NCI-H1436 (cell line): ENCODE measurements around the gene DOHH.

Source experiments
- DNase-seq: peaks from one replicate; lab custom pipeline; 2025; lab: John Stamatoyannopoulos, UW

The DOHH gene

DNA sequence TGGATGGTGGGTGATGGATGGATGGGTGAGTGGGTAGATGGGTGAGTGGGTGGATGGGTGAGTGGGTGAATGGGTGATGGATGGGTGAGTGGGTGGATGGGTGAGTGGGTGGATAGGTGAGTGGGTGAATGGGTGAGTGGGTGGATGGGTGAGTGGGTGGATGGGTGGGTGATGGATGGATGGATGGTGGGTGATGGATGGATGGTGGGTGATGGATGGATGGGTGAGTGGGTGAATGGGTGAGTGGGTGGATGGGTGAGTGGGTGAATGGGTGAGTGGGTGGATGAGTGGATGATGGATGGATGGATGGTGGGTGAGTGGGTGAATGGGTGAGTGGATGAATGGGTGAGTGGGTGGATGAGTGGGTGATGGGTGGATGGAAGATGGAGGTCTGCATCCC, 23.0 kb downstream of the DOHH start:
- DNase-seq, result no peak

GRCh38 chr19:3476830-3477229, 23.6 kb downstream of the DOHH start:
- no peak for DNase-seq

DNA sequence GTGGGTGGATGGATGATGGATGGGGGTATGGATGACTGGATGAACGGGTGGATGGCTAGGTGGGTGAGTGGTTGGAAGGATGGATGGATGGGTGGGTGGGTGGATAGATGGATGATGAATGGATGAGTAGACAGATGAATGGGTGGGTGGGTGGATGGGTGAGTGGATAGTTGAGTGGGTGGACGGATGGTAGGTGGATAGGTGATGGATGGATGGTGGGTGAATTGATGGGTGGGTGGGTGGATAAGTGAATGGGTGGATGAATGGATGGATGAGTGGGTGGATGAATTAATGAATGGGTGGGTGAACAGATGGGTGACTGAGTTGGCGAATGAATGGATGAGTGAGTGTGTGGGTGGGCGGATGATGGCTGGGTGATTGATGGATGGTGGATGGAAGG, 25.0 kb downstream of the DOHH start:
- DNase-seq, result no peak

DNA sequence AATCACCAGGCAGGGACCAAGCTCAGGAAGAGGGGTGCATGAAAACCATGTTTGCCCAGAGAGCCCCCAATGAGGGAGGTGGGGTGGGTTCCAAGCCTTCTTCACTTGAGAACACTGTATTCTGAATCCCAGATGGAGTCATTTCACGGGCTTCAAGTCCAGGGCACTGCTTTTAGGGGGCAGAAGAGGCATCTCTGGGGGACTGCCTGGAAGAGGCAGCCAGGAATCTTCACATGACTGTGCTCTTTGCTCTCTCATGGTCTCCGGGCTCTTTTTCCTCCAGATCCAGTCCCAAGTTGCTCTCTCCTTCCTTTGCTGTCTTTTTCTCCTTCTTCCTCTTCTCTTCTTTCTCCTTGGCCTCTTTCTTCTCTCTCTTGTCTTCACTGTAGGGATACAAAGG, 25.9 kb downstream of the DOHH start:
- DNase-seq, result no peak

GRCh38 chr19:3474010-3474409, 26.5 kb downstream of the DOHH start:
- DNase-seq, result no peak

GRCh38 chr19:3471954-3472655, 28.4 kb downstream of the DOHH start:
- DNase-seq, result no peak

DNA sequence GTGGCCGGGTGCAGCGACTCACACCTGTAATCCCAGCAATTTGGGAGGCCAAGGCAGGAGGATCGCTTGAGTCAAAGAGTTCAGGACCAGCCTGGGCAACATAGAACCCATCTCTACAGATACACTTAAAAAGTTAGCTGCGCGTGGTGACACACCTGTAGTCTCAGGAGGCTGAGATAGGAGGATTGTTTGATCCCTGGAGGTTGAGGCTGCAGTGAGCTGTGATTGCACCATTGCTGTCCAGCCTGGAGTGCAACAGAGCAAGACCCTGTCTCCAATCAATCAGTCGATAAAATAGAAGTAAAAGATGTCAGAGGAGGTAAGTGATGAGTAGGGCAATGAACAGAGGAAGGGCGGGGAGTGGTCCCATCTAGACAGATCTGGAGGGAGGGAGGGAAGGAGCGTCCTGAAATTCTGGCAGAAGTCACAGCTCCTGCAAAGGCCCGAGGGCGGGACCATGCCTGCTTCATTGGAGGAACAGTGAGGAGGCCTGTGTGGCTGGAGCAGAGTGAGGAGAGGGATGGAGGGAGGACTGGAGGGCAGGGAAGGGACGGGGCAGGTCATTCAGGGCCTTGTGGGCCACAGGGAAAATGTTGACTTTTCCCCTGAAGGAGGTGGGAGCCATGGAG, 29.9 kb downstream of the DOHH start:
- no peak for DNase-seq

DNA sequence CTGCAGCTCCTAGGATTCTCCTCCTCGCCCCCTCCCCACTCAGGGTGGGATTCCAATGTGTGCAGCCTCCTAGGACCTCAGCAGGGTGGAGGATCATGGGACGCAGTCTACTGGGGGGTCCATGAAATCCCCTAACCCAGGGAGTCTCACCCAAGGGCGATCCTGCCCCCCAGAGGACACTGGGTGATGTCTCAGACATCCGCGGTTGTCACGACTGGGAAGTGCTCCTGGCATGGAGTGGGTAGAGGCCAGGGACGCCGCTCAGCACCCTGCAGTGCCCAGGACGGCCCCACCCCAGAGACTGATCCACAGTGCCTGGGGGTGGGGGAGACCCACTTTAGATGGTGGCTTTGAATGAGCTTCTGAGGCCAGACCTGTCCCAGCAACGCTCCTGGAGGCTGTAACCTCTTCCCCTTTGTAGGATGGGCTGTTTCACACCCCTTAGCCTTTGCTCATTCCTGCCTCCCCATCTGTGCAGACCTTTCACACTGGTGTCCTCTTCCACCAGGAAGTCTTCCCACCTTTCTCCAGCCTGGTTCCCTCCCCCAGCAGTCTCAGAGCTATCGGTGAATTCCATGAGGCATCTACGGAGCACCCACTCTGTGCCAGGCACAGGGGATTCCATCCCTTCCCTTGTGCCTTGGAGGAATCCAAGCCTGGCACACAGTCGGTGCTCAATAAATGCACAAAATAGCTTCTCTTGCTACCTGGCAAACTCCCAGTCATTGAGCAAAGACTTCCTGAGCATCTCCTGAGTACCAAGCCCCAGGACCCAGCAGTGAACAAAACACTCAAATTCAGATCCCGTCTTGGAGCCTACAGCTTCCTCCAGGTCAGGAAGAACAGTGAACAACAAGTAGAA, 30.6 kb downstream of the DOHH start:
- no peak for DNase-seq

- DNase-seq, result no peak
Observed at GRCh38 chr19:3468211-3468610, 32.3 kb downstream of the DOHH start.

DNA sequence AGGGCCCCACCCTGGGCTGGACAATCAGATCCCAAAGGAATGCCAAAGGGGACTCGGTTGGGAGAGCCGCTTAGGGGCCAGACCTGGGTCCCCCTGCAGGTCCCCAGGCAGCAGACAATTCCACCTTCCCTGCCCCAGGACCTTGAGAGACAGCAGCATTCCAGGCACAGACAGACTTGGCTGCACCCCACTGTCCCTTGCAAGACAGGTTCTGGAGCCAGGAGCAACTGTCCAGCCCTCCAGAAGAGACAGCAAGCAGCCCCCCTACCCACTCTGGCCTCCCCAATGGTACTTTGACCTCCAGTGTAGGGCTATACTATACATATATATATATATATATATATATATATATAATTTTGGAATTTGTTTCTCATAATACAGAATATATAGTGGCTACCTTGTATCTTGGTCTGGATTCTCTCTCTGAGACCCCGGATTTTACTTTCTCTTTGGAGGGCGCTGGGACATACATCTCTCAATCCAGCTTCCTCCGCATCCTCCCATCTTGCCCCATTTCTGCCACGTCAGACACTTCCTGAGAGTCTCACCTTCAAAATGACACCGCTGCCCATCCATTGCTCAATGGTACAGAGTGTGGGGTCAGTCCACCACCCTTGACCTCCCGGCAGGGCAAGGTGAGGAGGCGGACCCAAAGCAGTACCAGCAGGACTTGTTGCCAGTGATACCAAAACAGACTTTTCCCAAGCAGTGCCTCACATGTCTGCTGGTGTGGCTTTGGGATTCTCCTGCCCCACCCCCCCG, 32.9 kb downstream of the DOHH start:
- no peak for DNase-seq

- no peak for DNase-seq
Observed at GRCh38 chr19:3466635-3467034, 33.8 kb downstream of the DOHH start.

- no peak for DNase-seq
Observed at GRCh38 chr19:3465552-3465951, 34.9 kb downstream of the DOHH start.

DNA sequence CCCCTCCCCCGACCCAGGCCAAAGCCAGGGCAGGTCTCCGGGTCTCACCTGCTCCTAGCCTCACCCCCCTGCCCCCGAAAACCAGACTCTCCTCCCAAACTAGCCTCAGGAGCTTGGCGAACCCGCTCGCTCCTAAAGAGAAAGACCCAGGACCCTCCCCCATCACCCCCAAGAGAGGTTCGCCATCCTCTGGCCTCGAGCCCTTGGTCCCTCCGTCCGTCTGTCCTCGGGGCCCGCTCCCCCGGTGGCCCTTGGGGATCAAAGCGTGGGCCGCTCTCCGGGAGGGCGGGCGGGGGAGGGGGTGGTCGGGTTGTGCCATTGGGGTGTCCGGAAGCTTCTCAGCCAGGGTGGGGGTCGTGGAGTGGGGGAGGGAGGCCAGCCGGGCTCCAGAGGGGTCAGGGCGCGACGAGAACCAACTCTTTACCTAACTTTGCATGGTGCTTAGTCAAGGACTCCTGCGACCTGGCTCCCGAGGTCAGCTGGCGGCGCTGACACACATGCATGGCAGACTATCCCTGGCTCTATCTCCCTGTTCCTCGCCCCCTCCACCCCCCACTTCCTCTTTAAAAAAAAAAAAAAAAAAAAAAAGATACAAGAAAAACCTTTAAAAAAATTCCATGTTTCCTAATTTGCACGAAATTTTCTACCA, 35.8 kb downstream of the DOHH start:
- DNase-seq, result no peak

- DNase-seq, result no peak
Observed at GRCh38 chr19:3463714-3464586, 36.5 kb downstream of the DOHH start.

- DNase-seq, result no peak
Observed at GRCh38 chr19:3462991-3463713, 37.3 kb downstream of the DOHH start.

DNA sequence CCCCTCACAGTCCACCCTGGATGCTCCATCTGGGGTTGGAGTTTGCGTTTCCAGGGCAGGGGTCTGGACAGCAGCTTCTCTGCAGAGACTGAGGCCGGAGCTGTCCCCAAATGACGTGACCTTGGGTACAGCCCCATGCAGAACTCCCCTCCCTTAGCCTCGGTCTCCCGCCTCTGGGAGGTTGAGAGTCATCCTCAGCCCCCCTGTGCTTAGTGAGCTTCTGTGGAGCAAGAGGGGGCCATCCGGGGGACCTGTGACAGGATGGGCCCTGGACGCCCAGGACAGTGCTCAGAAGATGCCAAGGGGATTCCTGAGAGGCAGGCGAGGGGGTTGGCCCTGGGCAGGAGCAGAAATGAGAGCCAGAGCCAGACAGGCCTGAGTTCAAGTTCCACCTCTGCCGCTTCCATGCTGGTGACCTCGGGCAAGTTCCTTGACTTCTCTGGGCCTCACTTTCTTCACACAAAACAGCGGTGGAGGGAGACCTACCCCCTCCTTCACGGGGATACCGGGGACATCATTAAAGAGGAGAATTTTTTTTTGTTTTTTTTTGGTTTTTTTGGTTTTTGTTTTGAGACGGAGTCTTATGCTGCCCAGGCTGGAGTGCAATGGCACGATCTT, 40.4 kb downstream of the DOHH start:
- no peak for DNase-seq

- no peak for DNase-seq
Observed at GRCh38 chr19:3459089-3459881, 41.2 kb downstream of the DOHH start.

DNA sequence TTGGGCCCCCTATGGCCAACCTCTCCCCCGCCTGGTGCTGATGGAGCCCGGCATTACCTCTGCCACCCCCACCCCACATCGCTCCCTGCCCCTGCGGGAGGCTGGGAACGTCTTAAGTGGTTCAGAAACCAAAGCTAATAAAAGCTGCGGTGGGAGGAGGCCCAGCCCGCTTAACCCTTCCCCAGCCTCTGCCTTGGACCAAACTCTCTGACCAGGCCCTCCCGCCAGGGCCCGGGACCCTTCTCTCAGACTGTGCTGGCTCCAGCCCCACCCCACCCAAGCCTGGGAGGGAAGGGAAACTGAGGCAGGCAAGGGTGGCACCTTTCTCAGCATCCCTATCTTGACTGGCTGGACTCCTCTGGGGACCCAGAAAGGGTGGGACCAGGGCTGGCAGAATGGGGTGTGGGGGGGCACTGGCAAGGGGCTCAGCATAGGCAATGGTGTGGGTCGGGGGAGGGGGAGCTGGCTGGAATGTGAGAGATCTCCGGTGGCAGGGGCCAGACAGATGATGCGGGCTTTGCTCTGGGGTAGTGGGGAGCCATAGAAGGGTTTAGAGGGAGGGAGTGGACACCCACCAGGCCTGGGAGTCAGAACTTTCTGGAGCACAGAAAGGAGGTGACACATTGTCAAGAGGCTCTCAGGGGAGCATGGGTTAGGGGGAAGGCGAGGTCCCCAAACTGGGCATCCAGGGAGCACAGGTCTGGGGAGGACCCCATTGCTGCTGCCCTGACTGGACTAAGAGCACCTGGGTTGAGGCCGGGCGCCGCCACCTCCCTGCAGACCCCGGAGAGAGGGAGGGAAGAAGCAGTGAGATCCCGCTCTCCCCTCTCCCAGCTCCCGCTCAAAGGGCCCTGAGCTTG, 42.0 kb downstream of the DOHH start:
- DNase-seq, result no peak
